GM12891 (cell line): ENCODE measurements around the gene DLGAP1.

Experiments
- PAX5 ChIP-seq: IDR thresholded peaks from 2 replicates; pipeline ENCODE4 v1.6.1; 2011; ENCODE audit warnings: low read length, moderate library complexity, mild to moderate bottlenecking; ENCODE audit not compliant: insufficient read depth, severe bottlenecking
- POLR2A ChIP-seq: IDR thresholded peaks from 2 replicates; pipeline ENCODE4 v1.6.1; 2011; ENCODE audit warnings: low read depth, low read length, control low read depth
- POLR2AphosphoS5 ChIP-seq: IDR thresholded peaks from 2 replicates; pipeline ENCODE4 v1.6.1; 2011; ENCODE audit warnings: low read depth, low read length, control low read depth
- POU2F2 ChIP-seq: IDR thresholded peaks from 2 replicates; pipeline ENCODE4 v1.6.1; 2011; ENCODE audit warnings: low read depth, mild to moderate bottlenecking, control low read depth, low read length, moderate library complexity
- SPI1 ChIP-seq: IDR thresholded peaks from 2 replicates; pipeline ENCODE4 v1.6.1; 2011; ENCODE audit warnings: low read depth, low read length, control low read depth
- TAF1 ChIP-seq: IDR thresholded peaks from 2 replicates; pipeline ENCODE4 v1.6.1; 2011; ENCODE audit warnings: low read depth, low read length, control low read depth

DNA sequence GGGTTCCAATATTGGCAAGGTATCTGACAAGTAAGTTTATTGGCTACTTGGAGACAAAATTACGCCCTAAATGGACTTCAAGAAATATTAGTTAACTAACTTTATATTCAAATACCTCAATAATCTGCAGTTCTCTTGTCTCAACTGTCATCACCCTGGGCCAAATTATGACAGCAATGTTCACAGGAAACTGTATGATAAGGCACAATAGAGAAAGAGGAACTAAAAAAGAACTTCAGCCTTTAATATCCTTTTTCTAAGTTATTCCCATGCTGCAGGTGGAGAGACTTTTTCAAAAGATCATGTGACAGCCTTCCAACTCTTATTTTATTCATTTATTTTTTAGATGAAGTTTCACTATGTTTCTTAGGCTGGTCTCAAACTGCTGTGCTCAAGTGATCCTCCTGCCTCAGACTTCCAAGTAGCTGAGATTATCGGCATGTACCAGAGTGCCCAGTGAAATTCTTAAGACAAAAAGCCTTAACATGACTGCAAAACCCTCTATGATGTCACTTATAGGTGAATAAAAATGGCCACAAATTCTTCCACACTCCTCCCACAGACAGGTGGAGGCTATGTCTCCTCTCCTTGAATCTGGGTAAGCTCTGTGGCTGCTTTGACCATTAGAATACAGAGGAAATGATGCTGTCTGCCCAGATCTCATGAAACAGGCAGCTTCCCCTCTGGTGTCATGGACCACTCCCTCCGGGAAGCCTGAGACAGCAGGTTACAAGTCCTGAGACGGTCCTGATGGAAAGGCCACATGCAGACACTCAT lies 794.2 kb downstream of the DLGAP1 start:
- TF ChIP-seq POLR2A, result no peak
- no peak for TF ChIP-seq POU2F2
- TF ChIP-seq POLR2AphosphoS5, result no peak
- no peak for TF ChIP-seq TAF1
- TF ChIP-seq PAX5, result no peak
- TF ChIP-seq SPI1, result no peak
